D341Med (cell line): ENCODE results near the gene TMED4.

Experiments
- DNase-seq: peaks from one replicate; pipeline ENCODE4 v3.0.0; 2012; ENCODE audit warnings: low spot score

Gene TMED4

GRCh38 chr7:44539669-44540506, 42.1 kb downstream of the TMED4 start:
- DNase-seq, result no peak

- no peak for DNase-seq
Observed at GRCh38 chr7:44538798-44539668, 43.0 kb downstream of the TMED4 start.

- DNase-seq, result no peak
Observed at GRCh38 chr7:44538093-44538797, 43.8 kb downstream of the TMED4 start.

GRCh38 chr7:44537442-44537841, 44.6 kb downstream of the TMED4 start:
- no peak for DNase-seq

GRCh38 chr7:44536090-44536489, 45.9 kb downstream of the TMED4 start:
- no peak for DNase-seq

- peak; percentile 21 for DNase-seq
Observed at GRCh38 chr7:44535348-44536064, 46.5 kb downstream of the TMED4 start.

- peak; percentile 86 for DNase-seq
Observed at GRCh38 chr7:44534501-44534900, 47.5 kb downstream of the TMED4 start.

GRCh38 chr7:44534087-44534486, 47.9 kb downstream of the TMED4 start:
- DNase-seq, result no peak

- DNase-seq, result peak; percentile 30
Observed at GRCh38 chr7:44533301-44534055, 48.6 kb downstream of the TMED4 start.

GRCh38 chr7:44531421-44532380, 50.3 kb downstream of the TMED4 start:
- peak; percentile 24 for DNase-seq

GRCh38 chr7:44530990-44531389, 51.0 kb downstream of the TMED4 start:
- DNase-seq, result peak; percentile 18
